Upper lobe of right lung (tissue), 1 donor: ENCODE data around the gene KRT26. TPM values are rescaled to one million over a fixed set of nuclear protein-coding genes. Genes with fewer than 3 reads are reported as not detected.

Source experiments
- ATAC-seq: fragments of 200-7000 bp; cut with Tn5 transposase; one replicate; pipeline ENCODE4 v1.9.1; 2020; ENCODE audit warnings: mild to moderate bottlenecking, moderate library complexity
- DNase-seq: peaks from one replicate; pipeline ENCODE4 v3.0.0-alpha.2; 2020
- H3K27ac ChIP-seq: fragments of 200-600 bp; one replicate; pipeline ENCODE4 v1.8.0; 2022
- H3K27me3 ChIP-seq: fragments of 200-600 bp; one replicate; pipeline ENCODE4 v1.8.0; 2022; ENCODE audit warnings: mild to moderate bottlenecking
- H3K36me3 ChIP-seq: fragments of 200-600 bp; one replicate; pipeline ENCODE4 v1.8.0; 2022
- H3K4me1 ChIP-seq: fragments of 200-600 bp; one replicate; pipeline ENCODE4 v1.8.0; 2022
- H3K4me3 ChIP-seq: fragments of 200-600 bp; one replicate; pipeline ENCODE4 v1.8.0; 2022; ENCODE audit warnings: mild to moderate bottlenecking
- H3K9me3 ChIP-seq: fragments of 200-600 bp; one replicate; pipeline ENCODE4 v1.8.0; 2022
- intact Hi-C: fragments of 100-400 bp; cut with DNase I; formaldehyde crosslinking; loops from one replicate; pipeline ENCODE4 v1.11.0; 2022
- total RNA-seq: library from RNA; stranded (reverse); fragmentation: NEBNext Ultra II Directional; extraction: Animal tissue kit (Norgen Biotek cat#: 25700); gene quantifications from one replicate; pipeline ENCODE4 v1.2.1, GENCODE V29; 2021
- TF ChIP-seq, protein P1 (sequence below): fragments of 200-600 bp; IDR thresholded peaks from one replicate; pipeline ENCODE4 v1.8.0; 2022; ENCODE audit warnings: antibody characterized with exemption
- donor health status: DM: no; HTN: yes; CAD: no; lungs with severe emphysema.

KRT26 gene
- total RNA-seq, 1 donor from 2014 or later: not detected

DNA sequence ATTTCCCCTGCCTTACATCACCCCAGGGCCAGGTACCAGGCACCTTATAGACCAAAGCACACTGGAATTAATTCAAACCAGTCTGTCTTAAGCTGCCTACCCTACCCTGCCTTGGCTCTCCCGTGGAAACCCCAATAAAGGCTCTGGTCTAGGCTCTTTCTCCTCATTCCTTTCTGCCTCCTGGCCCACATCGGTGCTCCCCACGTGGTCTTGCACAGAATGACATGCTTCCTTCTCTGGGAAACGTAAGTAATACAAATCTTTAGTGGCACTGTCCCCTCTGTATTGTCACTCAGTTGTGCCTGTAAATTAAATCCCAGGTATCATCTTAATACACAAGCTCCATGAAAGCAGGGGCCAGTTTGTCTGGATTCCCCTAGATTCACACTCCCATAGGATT is 33.4 kb downstream of the KRT26 start:
- DNase-seq (no peak), ATAC-seq (no peak)
- H3K36me3 ChIP-seq: no peaks in the 10 kb centered on the region
- H3K4me3 ChIP-seq: no peak overlapping the region
- intact Hi-C loops: no loop called here
- H3K27ac ChIP-seq: no peak overlapping the region
- H3K9me3 ChIP-seq: no peaks in the 10 kb centered on the region
- TF ChIP-seq, protein P1, sequence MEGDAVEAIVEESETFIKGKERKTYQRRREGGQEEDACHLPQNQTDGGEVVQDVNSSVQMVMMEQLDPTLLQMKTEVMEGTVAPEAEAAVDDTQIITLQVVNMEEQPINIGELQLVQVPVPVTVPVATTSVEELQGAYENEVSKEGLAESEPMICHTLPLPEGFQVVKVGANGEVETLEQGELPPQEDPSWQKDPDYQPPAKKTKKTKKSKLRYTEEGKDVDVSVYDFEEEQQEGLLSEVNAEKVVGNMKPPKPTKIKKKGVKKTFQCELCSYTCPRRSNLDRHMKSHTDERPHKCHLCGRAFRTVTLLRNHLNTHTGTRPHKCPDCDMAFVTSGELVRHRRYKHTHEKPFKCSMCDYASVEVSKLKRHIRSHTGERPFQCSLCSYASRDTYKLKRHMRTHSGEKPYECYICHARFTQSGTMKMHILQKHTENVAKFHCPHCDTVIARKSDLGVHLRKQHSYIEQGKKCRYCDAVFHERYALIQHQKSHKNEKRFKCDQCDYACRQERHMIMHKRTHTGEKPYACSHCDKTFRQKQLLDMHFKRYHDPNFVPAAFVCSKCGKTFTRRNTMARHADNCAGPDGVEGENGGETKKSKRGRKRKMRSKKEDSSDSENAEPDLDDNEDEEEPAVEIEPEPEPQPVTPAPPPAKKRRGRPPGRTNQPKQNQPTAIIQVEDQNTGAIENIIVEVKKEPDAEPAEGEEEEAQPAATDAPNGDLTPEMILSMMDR: no peak
- no peaks in the 10 kb centered on the region for H3K4me1 ChIP-seq
- H3K27me3 ChIP-seq: no peaks in the 10 kb centered on the region

GRCh38 chr17:40735016-40735415 is 37.0 kb downstream of the KRT26 start:
- Histone ChIP-seq H3K27me3 (no peaks in the 10 kb centered on the region), H3K4me1 (no peaks in the 10 kb centered on the region), H3K36me3 (no peaks in the 10 kb centered on the region), H3K4me3 (no peak overlapping the region), H3K9me3 (no peaks in the 10 kb centered on the region), H3K27ac (no peak overlapping the region)
- ATAC-seq (no peak), DNase-seq (no peak)
- intact Hi-C loops: no loop called here
- TF ChIP-seq, protein P1: no peak

DNA sequence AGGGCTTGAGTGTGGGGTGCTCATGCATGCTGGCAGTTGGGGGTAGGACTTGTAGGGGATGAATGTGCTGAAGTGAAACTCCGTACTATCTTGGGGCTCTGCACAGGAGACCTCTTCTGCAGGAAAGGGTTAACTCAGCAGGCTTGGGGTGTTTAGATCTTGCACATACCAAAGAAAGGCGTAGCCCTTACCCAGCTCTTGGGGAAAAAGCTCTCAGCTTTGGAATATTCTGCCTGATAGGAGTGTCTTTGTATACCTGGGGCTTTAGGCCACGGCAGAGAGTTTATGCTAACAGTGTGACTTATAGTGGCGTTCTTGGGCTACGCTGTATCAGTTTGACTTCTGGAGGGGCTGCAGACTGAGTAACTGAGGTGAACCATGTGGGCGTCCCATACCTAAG is 38.0 kb downstream of the KRT26 start:
- H3K27ac ChIP-seq: no peak overlapping the region
- no peak for ATAC-seq

DNA sequence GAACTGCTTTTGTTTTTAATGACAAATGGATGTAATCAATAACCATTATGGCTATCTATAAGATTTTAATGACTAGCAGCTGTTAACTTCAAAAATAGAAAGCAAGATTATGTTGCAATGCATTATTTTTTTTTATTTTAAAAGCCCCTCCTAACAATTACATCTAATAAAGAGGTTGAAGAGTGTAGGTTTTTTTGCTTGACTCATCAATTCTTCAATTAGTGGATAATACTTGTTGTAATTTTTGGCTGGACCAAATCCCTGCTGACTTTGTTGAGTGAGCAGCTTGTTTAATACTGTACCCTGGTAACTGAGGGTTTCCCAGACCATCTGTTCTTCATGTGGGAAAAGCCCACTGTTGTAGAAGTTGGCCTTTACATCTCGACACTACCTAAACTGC is 41.0 kb downstream of the KRT26 start:
- no peak overlapping the region for H3K27ac ChIP-seq
- DNase-seq (no peak), ATAC-seq (no peak)
- no peaks in the 10 kb centered on the region for H3K36me3 ChIP-seq
- intact Hi-C loops: no loop called here
- no peak overlapping the region for H3K4me3 ChIP-seq
- H3K27me3 ChIP-seq: no peaks in the 10 kb centered on the region
- TF ChIP-seq, protein P1: no peak
- no peaks in the 10 kb centered on the region for H3K4me1 ChIP-seq
- no peaks in the 10 kb centered on the region for H3K9me3 ChIP-seq

More for the DNA sequence above, 38.0 kb downstream of the KRT26 start:
- TF ChIP-seq, protein P1: no peak
- intact Hi-C loops: no loop called here
- Histone ChIP-seq H3K9me3 (no peaks in the 10 kb centered on the region), H3K4me3 (no peak overlapping the region), H3K4me1 (no peaks in the 10 kb centered on the region), H3K36me3 (no peaks in the 10 kb centered on the region), H3K27me3 (no peaks in the 10 kb centered on the region)
- no peak for DNase-seq

DNA sequence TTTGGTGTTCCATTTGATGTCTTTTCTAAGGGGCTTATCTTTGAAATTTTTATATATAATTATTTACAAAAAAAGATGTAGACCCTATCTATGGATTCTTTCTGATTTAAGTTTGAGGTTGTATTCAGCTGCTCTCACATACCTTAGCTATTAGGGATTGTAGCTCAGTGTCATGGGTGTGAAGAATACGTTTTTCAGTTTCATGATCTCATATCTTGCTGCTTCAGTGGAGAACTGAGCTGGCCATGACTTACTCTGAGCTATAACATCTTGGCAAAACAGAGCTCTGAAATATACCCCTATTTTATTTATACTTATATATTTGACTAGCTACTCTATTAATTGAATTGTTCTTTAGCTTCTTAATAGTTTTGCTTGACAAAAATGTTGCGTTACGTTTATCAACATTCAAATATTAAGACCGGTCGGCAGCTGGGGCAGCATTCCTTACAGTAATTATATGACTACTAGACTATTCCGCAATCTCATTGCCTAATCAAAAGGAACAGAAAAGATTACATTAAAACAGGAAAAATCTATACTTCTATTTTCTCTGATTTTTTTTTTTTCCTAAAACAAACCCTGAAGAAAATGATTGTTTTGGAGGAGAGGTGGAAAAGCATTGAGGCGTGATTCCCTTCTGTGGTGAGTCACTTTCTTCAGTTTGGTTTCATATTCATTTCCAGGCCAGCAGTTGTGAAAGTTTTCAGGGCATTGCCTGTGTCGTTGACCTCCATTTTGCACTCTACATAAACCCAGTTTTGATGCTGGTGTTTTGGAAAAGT is 44.4 kb downstream of the KRT26 start:
- Histone ChIP-seq H3K36me3 (no peaks in the 10 kb centered on the region), H3K27me3 (no peaks in the 10 kb centered on the region), H3K27ac (no peak overlapping the region), H3K4me3 (no peak overlapping the region), H3K4me1 (no peaks in the 10 kb centered on the region), H3K9me3 (no peaks in the 10 kb centered on the region)
- no peak for DNase-seq
- intact Hi-C loops: no loop called here
- TF ChIP-seq, protein P1: no peak
- no peak for ATAC-seq
